GM18499 (cell line): ENCODE data around the gene PVALB.

ENCODE experiments used
- ATAC-seq: cut with Tn5 transposase; IDR thresholded peaks from one replicate; pipeline ENCODE4 v1.9.1; 2021; ENCODE audit warnings: moderate number of reproducible peaks; ENCODE audit not compliant: insufficient read depth, unreplicated experiment

PVALB gene, protein sequence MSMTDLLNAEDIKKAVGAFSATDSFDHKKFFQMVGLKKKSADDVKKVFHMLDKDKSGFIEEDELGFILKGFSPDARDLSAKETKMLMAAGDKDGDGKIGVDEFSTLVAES

DNA sequence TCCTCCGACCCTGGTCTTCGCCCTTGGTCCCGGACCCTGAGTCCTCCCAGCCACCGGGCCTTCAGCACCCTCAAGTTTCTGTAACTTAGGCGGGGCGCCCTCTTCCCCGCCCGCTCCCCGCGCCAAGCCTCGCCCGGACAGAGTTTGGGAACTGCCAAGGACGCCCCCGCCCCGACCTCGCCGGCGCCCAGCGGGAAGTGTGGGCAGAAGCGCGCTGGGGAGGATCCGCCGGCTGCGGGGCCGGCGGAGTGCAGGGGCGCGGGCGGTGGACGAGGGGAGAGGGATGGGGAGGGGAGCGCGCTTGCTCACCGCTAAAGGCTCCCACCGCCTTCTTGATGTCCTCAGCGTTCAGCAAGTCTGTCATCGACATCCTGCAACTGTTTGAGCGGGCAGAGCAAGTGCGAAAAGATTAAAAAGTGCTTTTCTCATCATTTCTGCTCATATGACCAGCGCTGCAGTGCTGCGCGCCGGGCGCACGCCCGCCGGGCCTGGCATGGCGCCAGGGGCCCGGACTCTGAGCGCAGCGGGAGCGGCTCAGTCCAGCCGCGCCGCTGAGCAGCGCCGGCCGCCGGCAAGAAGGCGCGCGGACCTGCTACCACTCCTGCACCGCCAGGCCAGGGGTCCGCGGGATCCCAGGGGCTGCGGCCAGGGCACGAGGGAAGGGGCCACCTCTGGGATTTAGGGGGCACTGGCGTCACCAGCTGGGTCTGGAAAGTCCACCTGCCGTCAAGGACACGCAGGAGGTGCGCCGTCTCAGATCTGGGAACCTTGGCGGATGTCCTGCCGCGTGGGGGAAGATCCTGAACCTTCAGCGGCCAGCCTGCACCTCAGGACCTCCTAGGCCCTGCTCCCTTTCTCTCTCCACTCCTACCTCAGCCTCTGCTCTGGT, at the start of gene PVALB:
PVALB (minus strand) TSS at position 400 of the 889 bp plus-strand sequence; CDS start at position 370, 30 bp downstream.
- ATAC-seq, result no peak

DNA sequence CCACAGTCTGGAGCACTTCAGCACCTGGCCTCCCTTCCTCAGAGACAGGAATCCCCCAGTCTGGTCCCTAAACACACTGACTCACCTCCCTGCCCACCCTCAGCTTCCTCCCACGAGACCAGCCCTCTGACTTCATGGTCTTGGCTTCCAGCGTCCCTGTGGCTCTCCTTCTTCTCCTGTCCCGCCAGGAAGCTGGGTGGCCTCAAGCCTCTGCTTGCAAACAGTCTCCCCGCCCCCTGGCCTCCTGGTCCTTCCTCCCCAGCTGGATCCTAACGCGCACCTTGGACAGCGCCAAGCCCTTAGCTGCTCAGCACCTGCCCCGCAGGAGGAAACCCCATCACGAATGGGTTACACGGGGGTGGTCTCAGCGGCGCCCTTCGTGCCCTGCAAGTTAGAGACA, 48.5 kb upstream of the PVALB start:
- no peak for ATAC-seq

DNA sequence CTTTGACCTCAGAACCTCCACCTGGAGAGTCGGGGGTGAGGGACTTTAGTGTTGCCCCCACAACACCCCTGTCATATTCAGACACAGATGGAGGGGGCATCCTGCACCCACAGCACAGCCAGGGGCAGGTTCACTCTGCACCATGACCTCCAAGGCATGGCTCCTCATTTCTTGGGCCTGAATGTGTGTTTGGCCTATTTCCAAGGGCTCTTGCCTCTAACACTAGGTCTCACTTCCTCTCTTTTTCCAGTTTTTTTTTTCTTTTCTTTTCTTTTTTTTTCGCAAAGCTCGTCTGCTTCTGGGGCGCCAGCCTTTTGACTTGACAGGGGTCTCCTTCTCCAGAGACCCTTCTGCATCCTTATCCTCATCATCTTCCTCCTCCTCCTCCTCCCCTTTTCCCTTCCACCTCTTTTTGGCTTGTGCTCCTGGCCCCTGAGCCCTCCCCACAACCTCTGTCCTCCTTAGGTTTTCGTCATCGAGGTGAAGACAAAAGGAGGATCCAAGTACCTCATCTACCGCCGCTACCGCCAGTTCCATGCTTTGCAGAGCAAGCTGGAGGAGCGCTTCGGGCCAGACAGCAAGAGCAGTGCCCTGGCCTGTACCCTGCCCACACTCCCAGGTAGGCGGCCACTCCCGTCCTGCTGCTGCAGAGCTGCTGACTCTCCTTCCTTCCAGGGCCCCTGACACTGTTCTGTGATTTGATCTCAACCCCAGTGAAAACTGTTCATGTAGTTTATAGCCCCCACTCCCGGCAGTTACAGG, 47.8 kb upstream of the PVALB start:
- ATAC-seq, result no peak

DNA sequence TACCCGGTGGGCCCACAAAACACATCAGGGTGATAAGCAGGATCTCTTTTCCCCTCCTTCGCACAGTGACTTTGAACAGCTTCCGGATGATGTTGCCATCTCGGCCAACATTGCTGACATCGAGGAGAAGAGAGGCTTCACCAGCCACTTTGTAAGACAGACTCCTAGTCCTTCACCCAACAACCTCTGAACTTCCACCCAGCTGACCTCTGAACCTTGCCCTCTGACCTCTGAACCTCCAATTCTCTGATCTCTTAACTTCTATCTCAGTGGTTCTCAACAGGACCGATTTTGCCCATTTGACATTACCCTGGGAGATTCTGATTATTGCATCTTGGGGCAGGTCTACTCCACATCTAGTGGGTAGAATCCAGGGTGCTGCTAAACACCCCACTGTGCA, 47.1 kb upstream of the PVALB start:
- ATAC-seq, result no peak

DNA sequence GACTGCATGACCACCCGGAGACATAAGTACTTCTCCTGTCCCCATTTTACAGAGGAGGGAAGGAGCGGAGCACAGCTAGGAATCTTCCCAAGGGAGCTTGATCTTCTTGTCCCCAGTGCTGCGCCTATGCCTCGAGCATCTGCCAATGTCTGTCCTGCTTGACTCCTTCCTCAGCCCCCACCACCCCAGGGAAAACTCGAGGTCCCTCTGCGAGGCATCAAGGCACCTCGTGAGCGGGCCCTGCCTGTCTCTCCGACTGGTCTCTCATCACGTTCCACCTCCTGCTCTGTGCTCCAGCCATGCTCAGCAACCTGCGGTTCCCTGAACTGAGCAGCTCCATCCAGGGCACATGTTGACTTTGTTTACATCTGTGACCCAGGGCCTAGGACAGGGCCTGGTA, 46.4 kb upstream of the PVALB start:
- no peak for ATAC-seq

DNA sequence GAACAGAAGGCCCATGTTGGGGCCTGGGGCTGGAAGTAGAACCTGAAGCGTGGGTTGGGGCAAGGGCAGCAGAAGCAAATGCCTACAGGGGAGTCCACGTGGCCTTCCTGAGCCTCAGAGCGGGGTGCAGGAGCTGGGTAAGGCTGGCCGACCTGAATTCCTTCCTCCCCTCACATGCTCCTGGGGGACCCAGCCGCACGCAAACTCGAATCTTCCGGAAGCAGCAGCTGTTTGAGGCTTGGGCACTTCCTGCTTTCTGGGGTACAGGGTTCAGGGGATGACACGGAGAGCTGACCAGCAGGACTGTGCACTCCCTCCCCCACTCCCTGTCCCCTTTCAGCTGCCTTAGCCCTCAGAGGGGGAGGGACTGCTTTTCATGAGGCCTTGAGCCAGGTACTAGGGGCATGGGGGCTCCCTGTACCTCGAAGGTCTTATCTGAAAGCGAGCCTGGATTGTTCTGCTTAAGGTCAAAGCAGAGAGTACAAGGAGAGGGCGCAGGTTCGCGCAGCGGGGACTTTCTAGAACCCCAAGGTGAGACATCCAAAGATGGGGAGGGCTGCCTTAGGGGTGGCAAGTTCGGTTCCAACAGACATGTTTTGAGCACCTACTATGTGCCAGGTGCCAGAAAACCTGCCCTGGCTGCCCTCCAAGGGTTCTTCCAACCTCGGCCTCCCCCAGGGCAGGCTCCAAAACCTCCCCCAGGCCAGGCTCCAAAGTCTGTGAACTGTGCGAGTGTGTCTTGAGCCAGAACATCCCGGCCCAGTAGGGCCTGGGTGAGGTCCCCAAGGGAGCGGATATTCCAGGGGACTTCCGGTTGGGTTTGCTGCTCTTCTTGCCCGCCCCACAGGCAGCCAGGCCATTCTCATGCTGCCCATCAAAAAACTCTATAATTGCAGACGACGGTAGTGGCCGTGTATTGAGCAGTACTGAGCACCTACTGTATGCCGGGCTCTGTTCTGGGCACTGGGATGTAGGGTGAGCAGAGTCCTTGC, 45.7 kb upstream of the PVALB start:
- no peak for ATAC-seq

DNA sequence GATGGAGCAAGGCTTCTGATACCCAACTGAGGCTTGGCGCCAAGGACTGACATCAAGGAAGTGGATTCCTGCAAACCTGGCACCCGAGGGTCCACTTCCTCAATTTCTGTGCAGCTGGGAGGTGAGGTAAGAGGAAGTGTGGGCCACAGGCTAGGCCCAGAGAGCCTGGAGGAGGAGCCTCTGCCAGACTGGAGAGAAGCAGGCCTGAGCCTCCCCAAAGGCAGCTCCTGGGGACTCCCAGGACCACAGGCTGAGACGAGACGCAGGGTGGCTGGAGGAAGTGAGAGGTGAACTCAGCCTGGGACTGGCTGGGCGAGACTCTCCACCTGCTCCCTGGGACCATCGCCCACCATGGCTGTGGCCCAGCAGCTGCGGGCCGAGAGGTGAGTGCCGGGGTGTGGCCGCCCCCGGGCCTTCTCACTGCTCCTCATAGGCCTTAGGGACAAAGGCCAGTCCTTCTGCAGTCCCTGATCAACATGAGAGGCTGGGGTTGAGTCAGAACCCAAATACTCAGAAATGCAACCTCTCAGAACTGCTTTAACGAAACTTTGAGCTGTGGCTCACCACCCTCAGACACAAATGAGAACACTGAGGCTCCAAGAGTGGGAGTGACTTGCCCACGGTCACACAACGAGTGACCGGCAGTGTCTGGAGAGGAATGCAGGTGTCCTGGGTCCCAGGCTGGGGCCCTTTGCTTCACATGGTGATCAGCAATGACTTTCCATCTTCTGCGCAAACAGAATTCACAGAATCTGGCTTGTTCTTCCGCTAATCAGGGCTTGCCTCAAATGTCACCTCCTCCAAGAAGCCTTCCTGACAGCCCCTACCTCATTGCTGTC, 44.2 kb upstream of the PVALB start, which contains the start of gene NCF4:
NCF4 (plus strand) TSS at position 186 of the 839 bp plus-strand sequence; CDS start at position 352, 166 bp downstream.
- peak; percentile 41 for ATAC-seq

DNA sequence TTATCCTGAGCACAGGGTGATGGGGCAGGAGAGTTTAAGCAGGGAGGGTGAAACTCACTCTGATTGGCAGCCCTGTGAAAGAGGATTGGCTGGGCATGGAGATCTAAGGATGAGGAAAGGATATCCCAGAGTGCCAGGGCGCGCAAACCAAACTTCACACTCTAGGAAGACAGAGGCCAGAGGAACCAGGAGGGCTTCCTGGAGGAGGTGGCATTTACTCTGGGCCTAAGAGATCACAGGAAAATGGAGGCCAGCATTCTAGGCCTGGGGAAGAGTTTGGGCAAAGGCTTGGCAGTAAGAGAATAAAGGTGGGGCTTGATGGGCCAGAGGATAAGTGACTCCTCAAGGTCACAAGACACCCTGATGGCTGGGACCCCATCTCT, 43.6 kb upstream of the PVALB start:
- ATAC-seq, result no peak

DNA sequence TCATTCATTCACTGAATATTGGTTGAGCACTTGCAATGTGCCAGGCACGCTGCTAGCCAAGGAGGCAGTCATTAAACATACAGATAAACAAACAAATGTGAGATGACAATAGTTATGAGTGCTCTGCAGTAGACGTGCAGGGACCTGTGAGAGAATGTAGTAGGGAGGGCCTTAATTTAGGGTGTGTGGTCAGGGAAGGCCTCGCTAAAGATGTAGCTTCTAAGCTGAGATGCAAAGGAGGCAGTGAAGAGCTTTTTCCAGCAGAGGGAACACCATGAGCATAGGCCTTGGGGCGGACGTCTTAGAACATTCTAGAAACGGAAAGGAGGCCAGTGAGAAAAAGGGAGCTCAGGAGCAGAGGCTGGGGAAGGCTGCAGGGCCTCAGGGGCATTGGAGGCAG, 43.2 kb upstream of the PVALB start:
- no peak for ATAC-seq

DNA sequence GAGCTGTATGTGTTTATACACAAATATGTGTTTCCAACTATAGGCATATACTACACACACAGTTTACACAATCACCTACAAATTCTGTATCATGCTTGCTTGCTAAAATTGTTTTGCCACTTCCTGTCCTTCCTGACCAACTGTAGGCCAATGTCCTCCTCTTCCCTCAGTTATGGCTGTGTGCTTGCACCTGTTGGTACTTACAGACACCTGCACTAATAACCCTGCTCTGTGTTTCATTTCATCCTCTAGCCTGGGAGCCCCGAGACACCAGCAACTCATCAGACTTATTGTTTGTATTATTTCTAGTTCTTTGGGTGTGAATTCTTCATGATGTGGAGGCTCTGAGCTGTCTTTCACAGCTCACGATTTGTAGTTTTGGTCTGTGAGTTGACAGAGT, 42.1 kb upstream of the PVALB start:
- no peak for ATAC-seq

DNA sequence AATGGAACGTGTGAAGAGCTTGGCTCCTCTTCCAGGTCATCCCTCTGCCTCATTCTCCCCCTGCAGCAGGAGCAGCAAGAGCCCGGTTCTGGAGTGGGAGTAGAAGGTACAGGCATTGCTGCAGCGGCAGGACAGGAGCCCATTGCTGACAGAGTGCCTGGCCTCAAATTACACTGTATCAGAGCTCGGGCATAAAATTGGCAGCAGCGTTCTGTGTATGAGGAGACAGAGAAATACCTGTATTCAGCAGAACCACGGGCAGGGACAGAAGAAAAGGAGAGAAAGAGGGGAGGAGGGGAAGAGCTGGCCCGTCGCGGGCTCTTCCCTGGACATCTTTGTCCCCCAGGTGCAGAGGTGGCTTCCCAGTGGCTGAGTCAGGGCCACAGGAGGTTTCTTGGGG, 41.3 kb upstream of the PVALB start:
- ATAC-seq, result no peak

DNA sequence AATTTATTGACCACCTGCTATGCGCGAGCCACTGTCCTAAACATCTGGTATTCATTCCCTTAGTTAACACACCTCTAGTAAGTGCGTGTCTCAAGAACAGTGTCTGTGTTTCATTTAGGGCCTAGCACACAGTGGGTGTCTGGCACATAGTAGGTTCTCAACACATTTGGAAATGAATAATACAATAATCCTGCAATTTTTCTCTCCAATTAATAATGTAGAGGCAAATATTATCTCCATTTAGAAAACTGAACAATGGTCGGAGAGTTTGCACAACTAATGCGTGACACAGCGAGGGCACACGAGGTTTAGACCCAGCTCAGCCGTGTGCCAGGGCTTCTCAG, 39.9 kb upstream of the PVALB start:
- ATAC-seq, result no peak

DNA sequence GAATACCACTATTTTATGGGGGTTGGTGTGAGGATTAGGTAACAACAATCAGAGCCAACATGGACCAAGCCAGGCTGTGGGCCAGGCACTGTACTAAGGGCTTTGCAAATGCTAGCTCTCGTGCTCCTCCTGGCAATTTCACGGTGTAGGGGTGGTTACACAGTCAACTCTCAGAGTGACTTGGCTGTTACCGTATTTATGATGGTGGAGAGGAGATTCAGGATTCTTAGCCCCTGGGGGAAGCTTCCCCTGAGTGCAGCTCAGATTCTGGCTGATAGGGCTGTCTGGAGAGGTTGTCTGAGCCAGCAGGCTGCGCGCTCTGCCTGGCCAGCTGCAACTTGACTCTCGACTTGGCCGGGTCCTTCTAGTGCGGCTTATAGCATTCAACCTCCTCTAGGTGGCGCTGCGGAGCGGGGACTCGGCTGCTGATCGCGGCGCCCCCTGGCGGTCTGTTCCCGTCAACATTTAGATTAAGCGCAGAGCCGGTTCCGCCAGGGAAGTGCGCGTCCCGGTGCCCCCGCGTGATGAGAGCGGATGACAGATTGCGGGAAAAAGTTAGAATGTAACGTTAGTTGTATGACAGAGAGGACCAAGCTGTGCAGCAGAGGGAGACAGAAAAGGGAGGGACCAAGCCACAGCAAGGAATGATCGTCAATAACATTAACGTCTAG, 39.4 kb upstream of the PVALB start:
- no peak for ATAC-seq

DNA sequence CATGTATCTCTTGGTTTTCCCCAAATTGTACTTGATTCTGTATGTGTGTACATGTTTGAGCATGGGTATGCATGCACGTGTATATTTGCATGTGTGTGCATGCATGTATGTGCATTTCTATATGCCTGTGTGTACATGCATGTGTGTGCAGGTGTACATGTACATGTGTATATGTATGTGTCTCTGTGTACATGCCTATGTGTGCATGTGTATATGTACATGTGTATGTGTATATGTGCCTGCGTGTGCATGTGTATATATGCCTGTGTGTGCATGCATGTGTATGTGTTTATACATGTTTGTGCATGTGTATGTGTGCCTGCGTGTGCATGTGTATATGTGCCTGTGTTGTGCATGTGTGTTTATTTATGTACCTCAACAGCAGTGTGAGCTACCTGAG, 38.6 kb upstream of the PVALB start:
- ATAC-seq, result no peak

DNA sequence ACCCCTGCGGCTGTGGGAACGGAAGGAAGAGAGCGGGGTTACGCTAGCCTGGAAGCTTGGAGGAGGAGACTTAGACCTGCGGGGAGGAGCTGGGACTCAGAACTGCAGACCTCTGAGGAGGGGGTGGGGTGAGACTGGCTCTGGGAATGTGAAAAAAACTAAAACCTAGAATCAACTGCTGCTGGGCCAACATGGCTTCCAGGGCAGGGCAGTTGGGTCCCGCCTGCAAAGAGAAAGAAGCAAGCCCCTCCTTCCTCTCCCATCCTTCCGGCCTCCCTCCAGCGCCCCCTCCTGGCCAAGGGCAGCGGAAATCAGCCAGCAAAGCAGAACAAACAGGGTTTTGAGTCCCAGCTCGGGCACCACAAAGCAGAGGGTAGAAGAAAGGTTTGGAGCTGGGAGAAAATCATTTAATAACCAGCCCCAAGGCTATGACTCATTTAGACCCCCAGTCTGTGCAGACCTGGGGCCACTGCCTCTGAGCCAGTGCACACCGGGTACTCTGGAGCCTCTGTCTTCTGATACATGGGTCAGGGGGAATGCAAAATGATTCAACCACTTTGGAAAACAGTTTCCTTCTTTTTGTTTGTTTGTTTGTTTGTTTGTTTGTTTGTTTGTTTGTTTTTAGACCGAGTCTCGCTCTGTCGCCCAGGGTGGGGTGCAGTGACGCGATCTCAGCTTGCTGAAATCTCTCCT, 36.7 kb upstream of the PVALB start:
- no peak for ATAC-seq

DNA sequence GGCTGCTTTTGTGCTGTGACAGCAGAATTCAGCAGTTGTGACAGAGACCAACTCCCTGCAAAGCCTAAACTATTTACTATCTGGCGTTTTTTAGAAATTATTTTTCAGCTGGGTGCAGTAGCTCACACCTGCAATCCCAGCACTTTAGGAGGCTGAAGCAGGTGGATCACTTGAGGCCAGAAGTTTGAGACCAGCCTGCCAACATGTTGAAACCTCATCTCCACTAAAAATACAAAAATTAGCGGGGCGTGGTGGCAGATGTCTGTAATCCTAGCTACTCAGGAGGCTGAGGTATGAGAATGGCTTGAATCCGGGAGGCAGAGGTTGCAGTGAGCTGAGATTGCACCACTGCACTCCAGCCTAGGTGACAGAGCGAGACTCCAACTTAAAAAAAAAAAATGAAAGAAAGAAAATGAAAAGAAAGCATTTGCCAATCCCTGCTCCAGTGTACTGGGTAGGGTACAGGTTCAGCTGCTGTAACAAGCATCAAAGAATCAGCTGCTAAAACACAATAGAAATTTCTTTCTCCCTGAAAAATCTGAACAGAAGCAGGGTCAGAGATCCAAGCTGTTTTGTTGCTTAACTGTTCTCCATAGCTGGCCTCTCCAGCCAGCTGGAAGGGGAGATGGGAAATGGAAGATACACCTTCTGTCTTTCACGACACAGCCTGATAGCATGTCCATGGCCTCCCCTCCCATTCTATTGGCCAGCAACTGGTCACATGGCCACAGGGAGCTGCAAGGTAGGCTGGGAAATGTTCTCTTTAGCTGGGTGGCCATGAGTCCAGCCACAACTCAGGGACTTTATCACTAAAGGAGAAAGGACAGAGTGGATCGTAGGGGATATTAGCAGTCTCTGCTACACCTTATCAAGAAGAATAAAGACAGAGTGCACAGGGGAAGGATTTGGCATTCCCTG, 35.5 kb upstream of the PVALB start:
- no peak for ATAC-seq

DNA sequence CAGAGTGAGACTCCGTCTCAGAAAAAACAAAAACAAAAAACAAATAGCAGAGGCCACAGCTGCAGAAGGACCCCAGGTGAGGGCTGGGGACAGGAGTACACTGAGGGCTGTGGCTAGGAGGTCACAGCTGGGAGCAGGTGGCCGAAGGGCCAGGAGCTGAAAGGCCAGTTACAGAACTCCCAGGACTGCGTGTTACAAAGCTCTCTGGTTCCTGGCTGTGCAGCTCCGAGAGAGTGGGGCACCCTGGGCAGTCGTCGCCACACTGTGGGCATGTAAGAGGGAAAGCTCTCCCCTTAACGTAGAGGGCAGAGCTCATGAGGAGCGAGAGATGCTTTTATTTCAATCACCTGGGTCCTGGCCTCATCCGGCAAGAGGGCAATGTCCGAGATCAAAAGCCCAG, 33.8 kb upstream of the PVALB start:
- no peak for ATAC-seq
